Calu3 (cell line): ENCODE data around the gene MRPS5. TPM values are rescaled to one million over a fixed set of nuclear protein-coding genes. Genes with fewer than 3 reads are reported as not detected.

Experiments used
- BruUV-seq: library from RNA; stranded (reverse); fragments of 400-500 nt; replicated peaks from 2 replicates; lab custom pipeline; 2021; lab: Mats Ljungman, UMichigan
- CTCF ChIA-PET: fragments of 300-600 bp; sonication (Branson Sonifier 250); formaldehyde crosslinking; loops from one replicate; lab custom pipeline; 2022; ENCODE audit warnings: antibody characterized with exemption; lab: Charles Lee
- DNase-seq: peaks from one replicate; pipeline ENCODE4 v3.0.0; 2022
- H3K27ac Mint-ChIP-seq: one replicate; pipeline ENCODE4 v1.8.0; 2022; ENCODE audit warnings: mixed read lengths; ENCODE audit not compliant: unreplicated experiment
- H3K27me3 Mint-ChIP-seq: one replicate; pipeline ENCODE4 v1.8.0; 2022; ENCODE audit warnings: mixed read lengths; ENCODE audit not compliant: unreplicated experiment
- H3K36me3 Mint-ChIP-seq: one replicate; pipeline ENCODE4 v1.8.0; 2022; ENCODE audit warnings: mild to moderate bottlenecking, moderate library complexity, mixed read lengths; ENCODE audit not compliant: insufficient read depth, unreplicated experiment
- H3K4me1 Mint-ChIP-seq: one replicate; pipeline ENCODE4 v1.8.0; 2022; ENCODE audit warnings: mild to moderate bottlenecking, low read depth, mixed read lengths; ENCODE audit not compliant: unreplicated experiment
- H3K4me3 Mint-ChIP-seq: one replicate; pipeline ENCODE4 v1.8.0; 2022; ENCODE audit warnings: mild to moderate bottlenecking, low read depth, moderate library complexity, mixed read lengths; ENCODE audit not compliant: unreplicated experiment
- H3K9me3 Mint-ChIP-seq: one replicate; pipeline ENCODE4 v1.8.0; 2022; ENCODE audit warnings: low read depth, mixed read lengths; ENCODE audit not compliant: unreplicated experiment
- CTCF ChIP-seq: fragments of 200-600 bp; IDR thresholded peaks from one replicate; pipeline ENCODE4 v1.8.0; 2022; ENCODE audit warnings: antibody characterized with exemption; ENCODE audit not compliant: unreplicated experiment
- intact Hi-C: fragments of 100-400 bp; cut with micrococcal nuclease; formaldehyde crosslinking; loops from one replicate; pipeline ENCODE4 v1.10.0; 2022; ENCODE audit not compliant: unreplicated experiment
- total RNA-seq: library from RNA; stranded (reverse); gene quantifications from 2 replicates; pipeline ENCODE4 v1.2.3, GENCODE V29; 2022

MRPS5 gene
- total RNA-seq, 1 experiment from 2014 or later, result 71.5 TPM

DNA sequence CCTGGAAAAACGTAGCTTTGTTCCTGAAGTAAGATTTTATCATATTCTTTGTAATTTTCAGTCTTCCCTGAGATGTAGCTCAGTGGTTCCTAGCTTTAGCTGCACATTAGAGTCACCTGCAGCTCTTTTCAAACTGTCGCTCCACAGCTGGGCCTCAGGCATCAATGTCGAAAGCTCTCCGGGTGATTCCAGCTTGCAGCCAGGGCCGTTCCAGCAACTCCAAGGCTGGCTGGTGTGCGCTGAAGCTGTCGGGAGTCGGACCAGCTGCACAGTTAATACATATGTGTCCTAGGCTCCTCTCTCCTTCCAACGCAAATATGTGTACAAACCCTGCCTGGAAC, 43.4 kb upstream of the MRPS5 start:
- intact Hi-C loops, result no loop called here
- BruUV-seq, result TSS peak; percentile 90
- Mint-ChIP-seq H3K9me3 (no peaks in the 10 kb centered on the region), H3K36me3 (peaks cover 20% of the 10 kb centered on the region), H3K4me3 (peak overlapping the region; percentile 93), H3K27me3 (no peaks in the 10 kb centered on the region), H3K4me1 (peaks cover 21% of the 10 kb centered on the region), H3K27ac (peak overlapping the region; percentile 95)
- no peak for DNase-seq
- TF ChIP-seq CTCF, result no peak
- CTCF ChIA-PET, result interaction anchor here (0.6 to 0.8 kb wide), 2 partner anchors 43 to 50 kb away, joined by 3 to 5 read pairs; partner anchors contain the start of gene MRPS5

DNA sequence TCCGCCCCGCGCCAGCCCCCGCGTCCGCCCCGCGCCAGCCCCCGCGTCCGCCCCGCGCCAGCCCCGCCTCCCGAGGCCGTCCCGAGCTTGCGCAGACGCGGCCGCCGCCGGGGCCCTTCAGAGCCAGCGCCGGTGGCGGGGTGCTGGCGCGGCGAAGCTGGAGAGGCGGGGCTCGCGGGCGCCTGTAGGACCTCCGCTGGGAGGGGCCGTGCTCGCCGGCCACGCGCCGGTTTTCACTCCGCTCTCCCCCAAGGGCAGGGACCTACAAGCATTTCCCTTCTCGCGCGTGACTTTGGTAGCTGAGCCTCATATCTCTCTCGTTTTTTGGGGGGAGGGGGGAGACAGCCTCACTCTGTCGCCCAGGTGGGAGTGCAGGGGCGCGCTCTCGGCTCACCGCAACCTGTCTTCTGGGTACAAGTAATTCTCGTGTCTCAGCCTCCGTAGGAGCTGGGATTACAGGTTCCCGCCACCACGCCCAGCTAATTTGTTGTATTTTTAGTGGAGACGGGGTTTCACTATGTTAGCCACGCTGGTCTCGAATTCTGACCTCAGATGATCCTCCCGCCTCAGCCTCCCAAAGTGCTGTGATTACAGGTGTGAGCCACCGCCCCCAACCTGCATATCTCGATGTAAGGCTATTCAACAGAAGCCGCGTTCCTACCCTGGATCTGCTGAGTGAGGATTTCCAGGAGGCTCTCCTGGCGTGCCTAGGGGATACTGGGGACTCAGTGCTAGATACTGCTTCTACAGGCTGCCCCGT, 38.3 kb upstream of the MRPS5 start, which contains the start of gene ZNF514:
Gene ZNF514, minus strand, starts transcription at position 159 of the 760 bp plus-strand sequence. CDS start 6,595 bp downstream, outside the sequence.
- Mint-ChIP-seq H3K4me3 (peak within 1 kb of the TSS; percentile 84), H3K27ac (peak within 1 kb of the TSS; percentile 66), H3K4me1 (peaks cover 8% of the 10 kb centered on the region), H3K36me3 (peaks cover 24% of the 10 kb centered on the region), H3K27me3 (no peaks in the 10 kb centered on the region), H3K9me3 (peaks cover 2% of the 10 kb centered on the region)
- intact Hi-C loops, result no loop called here
- CTCF ChIA-PET, result interaction anchor here (1.1 to 1.3 kb wide), 2 partner anchors 38 to 39 kb away, joined by 3 read pairs; no protein-coding TSS in a partner anchor
- peak; percentile 73 for DNase-seq
- no TSS peak for BruUV-seq
- no peak for TF ChIP-seq CTCF

DNA sequence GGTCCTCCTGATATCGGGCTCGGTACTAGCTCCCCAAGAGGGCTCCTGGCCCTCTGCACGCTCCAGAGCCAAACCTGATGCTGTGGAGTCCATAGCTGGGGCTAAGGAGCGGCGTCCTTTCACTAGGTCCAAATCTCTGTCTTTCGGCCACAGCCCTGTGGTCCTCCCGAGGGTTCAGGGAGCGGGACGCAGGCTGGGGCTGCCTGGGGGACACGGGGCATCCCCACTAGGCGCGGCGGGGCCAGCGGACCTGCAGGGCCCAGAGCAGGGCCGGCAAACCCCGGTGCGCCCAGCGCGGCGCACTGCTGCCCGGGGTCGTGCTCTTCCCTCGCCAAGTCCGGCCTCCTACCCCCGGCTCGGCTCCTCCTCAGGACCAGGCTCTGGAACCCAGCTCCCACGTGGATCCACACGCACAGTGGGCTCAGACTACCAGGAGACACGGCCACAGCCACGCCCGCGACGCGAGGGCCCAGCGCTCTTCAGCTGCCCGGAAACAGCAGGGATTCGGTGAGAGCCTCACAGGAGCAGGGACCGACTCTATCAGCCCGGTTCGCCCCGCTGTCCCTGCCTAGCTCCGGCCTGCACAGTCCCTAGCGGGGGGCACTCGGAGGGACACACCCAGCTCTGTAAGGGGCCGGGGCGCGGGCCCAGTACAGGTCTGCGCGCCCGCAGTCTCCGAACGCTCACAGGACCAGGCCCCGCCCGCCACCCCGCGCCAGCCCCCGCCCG, 37.4 kb upstream of the MRPS5 start:
- peaks cover 21% of the 10 kb centered on the region for H3K36me3 Mint-ChIP-seq
- no peaks in the 10 kb centered on the region for H3K27me3 Mint-ChIP-seq
- H3K4me1 Mint-ChIP-seq, result peaks cover under 1% of the 10 kb centered on the region
- no peak overlapping the region for H3K27ac Mint-ChIP-seq
- DNase-seq, result peak; percentile 35
- H3K9me3 Mint-ChIP-seq, result peaks cover 2% of the 10 kb centered on the region
- intact Hi-C loops, result no loop called here
- peak overlapping the region; percentile 84 for H3K4me3 Mint-ChIP-seq
- no TSS peak for BruUV-seq
- CTCF ChIA-PET, result interaction anchor here (1.1 to 1.3 kb wide), 2 partner anchors 37 to 38 kb away, joined by 3 read pairs; no protein-coding TSS in a partner anchor
- no peak for TF ChIP-seq CTCF

DNA sequence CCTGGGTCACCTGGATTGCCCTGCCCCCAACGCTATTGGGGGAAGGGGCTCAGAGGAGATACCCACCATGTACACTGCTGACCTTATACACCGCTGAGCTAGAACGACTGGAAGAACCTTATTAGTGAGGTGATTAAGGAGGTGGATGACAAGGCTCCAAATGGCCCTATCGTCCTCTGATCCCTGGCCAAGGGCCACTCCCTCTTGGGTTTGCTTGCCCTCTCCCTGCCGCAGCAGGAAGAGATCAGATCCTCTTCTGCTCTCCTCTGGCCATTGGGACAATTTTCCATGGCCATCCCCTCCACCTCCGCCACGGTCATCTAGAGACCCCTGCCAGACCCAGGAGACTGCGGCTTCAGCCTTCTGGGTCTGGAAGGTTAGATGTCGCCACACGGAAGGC, 36.8 kb upstream of the MRPS5 start:
- no peak overlapping the region for H3K27ac Mint-ChIP-seq
- BruUV-seq, result no TSS peak
- intact Hi-C loops, result no loop called here
- no peak for DNase-seq
- no peaks in the 10 kb centered on the region for H3K4me1 Mint-ChIP-seq
- CTCF ChIA-PET, result interaction anchor here (1.1 kb wide), 1 partner anchor 36 kb away, joined by 3 read pairs; no protein-coding TSS in a partner anchor
- H3K9me3 Mint-ChIP-seq, result peaks cover 2% of the 10 kb centered on the region
- peaks cover 21% of the 10 kb centered on the region for H3K36me3 Mint-ChIP-seq
- TF ChIP-seq CTCF, result no peak
- peak overlapping the region; percentile 84 for H3K4me3 Mint-ChIP-seq
- H3K27me3 Mint-ChIP-seq, result no peaks in the 10 kb centered on the region
